ENCODE measurements around the gene DDX46.

DNA sequence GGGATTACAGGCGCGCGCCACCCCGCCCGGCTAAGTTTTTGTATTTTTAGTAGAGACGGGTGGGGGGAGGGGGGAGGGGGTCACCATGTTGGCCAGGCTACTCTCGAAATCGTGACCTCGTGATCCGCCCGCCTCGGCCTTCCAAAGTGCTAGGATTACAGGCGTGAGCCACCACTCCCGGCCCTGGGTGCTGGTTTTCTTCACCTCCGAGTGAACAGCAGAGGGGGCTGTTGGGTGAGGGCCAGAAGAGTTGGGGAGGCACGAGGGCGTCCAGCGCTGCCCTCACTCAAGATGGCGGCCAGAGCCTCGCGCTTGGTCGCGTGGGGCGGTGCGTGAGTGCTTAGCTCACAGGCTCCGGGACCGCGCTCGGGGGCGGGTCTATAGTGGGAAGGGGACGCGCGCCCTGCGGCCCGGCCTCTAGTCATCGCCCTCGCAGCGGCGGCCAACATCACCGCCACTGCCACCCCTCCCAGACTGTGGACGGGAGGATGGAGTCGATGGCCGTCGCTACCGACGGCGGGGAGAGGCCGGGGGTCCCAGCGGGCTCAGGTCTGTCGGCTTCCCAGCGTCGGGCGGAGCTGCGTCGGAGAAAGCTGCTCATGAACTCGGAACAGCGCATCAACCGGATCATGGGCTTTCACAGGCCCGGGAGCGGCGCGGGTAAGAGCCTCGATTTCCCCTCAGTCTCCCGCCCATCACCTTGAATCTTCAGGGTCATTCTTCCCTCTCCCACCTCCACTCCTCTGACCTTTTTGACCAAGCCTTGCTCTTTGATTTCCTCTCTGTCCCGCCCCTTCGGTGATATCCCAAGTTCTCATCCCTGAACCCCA is 20.2 kb upstream of the DDX46 start, which contains the start of gene CAMLG:
- TF ChIP-seq, protein P1, sequence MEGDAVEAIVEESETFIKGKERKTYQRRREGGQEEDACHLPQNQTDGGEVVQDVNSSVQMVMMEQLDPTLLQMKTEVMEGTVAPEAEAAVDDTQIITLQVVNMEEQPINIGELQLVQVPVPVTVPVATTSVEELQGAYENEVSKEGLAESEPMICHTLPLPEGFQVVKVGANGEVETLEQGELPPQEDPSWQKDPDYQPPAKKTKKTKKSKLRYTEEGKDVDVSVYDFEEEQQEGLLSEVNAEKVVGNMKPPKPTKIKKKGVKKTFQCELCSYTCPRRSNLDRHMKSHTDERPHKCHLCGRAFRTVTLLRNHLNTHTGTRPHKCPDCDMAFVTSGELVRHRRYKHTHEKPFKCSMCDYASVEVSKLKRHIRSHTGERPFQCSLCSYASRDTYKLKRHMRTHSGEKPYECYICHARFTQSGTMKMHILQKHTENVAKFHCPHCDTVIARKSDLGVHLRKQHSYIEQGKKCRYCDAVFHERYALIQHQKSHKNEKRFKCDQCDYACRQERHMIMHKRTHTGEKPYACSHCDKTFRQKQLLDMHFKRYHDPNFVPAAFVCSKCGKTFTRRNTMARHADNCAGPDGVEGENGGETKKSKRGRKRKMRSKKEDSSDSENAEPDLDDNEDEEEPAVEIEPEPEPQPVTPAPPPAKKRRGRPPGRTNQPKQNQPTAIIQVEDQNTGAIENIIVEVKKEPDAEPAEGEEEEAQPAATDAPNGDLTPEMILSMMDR (IDR thresholded peaks at IDR 0.05 in 2 of 3, conservative IDR thresholded peaks at IDR 0.05 in 1 of 3; ENCODE audit: borderline replicate concordance in 1 of 3, insufficient read depth in 1 of 3, low read depth in 2 of 3, low read length in 2 of 3): peak; percentile 49 to 79 (median 66)
- TF ChIP-seq, protein P2, sequence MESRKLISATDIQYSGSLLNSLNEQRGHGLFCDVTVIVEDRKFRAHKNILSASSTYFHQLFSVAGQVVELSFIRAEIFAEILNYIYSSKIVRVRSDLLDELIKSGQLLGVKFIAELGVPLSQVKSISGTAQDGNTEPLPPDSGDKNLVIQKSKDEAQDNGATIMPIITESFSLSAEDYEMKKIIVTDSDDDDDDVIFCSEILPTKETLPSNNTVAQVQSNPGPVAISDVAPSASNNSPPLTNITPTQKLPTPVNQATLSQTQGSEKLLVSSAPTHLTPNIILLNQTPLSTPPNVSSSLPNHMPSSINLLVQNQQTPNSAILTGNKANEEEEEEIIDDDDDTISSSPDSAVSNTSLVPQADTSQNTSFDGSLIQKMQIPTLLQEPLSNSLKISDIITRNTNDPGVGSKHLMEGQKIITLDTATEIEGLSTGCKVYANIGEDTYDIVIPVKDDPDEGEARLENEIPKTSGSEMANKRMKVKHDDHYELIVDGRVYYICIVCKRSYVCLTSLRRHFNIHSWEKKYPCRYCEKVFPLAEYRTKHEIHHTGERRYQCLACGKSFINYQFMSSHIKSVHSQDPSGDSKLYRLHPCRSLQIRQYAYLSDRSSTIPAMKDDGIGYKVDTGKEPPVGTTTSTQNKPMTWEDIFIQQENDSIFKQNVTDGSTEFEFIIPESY (IDR thresholded peaks at IDR 0.05; ENCODE audit: extremely low read depth, insufficient replicate concordance, low read length): no peak
- peak; percentile 65 for TF ChIP-seq POLR2A (IDR thresholded peaks at IDR 0.05; ENCODE audit: borderline replicate concordance, extremely low read depth, insufficient read depth, insufficient read length)
- peak; percentile 90 for TF ChIP-seq EGR1 (IDR thresholded peaks at IDR 0.05; ENCODE audit: low read depth)

Measured in HCT116 (cell line).